IMR-90 (cell line): ENCODE results near the gene FOXP4. TPM values are rescaled to one million over a fixed set of nuclear protein-coding genes. Genes with fewer than 3 reads are reported as not detected.

ENCODE experiments used
- ATAC-seq: fragments of 200-7000 bp; cut with Tn5 transposase; 2 replicates; pipeline ENCODE4 v1.9.1; 2020; ENCODE audit warnings: low read depth, mild to moderate bottlenecking, moderate library complexity
- BruUV-seq: library from RNA; stranded (reverse); fragments of 400-500 nt; replicated peaks from 2 replicates; lab custom pipeline; 2021; lab: Mats Ljungman, UMichigan
- CTCF ChIA-PET: fragments of 300-600 bp; formaldehyde crosslinking; extraction: SDS; loops from one replicate; lab custom pipeline; 2021; ENCODE audit warnings: antibody characterized with exemption; lab: Yijun Ruan, JAX
- POLR2A ChIA-PET: fragments of 300-600 bp; sonication (Branson Sonifier 250); formaldehyde crosslinking; loops from one replicate; lab custom pipeline; 2022; ENCODE audit warnings: antibody characterized with exemption; ENCODE audit not compliant: unreplicated experiment; lab: Charles Lee
- DNase-seq: peaks from one replicate; pipeline ENCODE4 v3.0.0; 2013
- H2AFZ ChIP-seq: replicated peaks from 2 replicates; pipeline ENCODE3; 2013; ENCODE audit warnings: low read length, mild to moderate bottlenecking; ENCODE audit not compliant: poor library complexity
- H2AK5ac ChIP-seq: 2 replicates; pipeline ENCODE4 v1.6.1; 2013; ENCODE audit warnings: low read depth, low read length, inconsistent platforms
- H2AK9ac ChIP-seq: replicated peaks from 2 replicates; pipeline ENCODE3; 2013; ENCODE audit warnings: mild to moderate bottlenecking, low read depth, low read length, moderate library complexity; ENCODE audit not compliant: poor library complexity
- H2BK120ac ChIP-seq: 2 replicates; pipeline ENCODE4 v1.6.1; 2013; ENCODE audit warnings: low read depth, low read length, inconsistent platforms
- H2BK15ac ChIP-seq: 3 replicates; pipeline ENCODE4 v1.6.1; 2013; ENCODE audit warnings: low read depth, low read length, inconsistent platforms
- H2BK20ac ChIP-seq: 2 replicates; pipeline ENCODE4 v1.6.1; 2013; ENCODE audit warnings: low read depth, mild to moderate bottlenecking, inconsistent platforms, low read length, moderate library complexity
- H2BK5ac ChIP-seq: 2 replicates; pipeline ENCODE4 v1.6.1; 2013; ENCODE audit warnings: mild to moderate bottlenecking, low read depth, low read length, inconsistent platforms; ENCODE audit not compliant: poor library complexity, severe bottlenecking
- H3K14ac ChIP-seq: replicated peaks from 2 replicates; pipeline ENCODE4 v1.6.1; 2013; ENCODE audit warnings: low read depth, low read length, inconsistent platforms
- H3K18ac ChIP-seq: 2 replicates; pipeline ENCODE4 v1.6.1; 2013; ENCODE audit warnings: low read depth, low read length, control low read depth
- H3K23ac ChIP-seq: 2 replicates; pipeline ENCODE4 v1.6.1; 2013; ENCODE audit warnings: low read depth, low read length, inconsistent platforms
- H3K27ac ChIP-seq: 2 replicates; pipeline ENCODE4 v1.5.1; 2013; ENCODE audit warnings: mild to moderate bottlenecking, control low read depth, low read length; ENCODE audit not compliant: insufficient read depth
- H3K27me3 ChIP-seq: 2 replicates; pipeline ENCODE4 v1.6.1; 2013; ENCODE audit warnings: low read length; ENCODE audit not compliant: control insufficient read depth, insufficient read depth
- H3K36me3 ChIP-seq: 2 replicates; pipeline ENCODE4 v1.6.1; 2013; ENCODE audit warnings: low read length, mixed read lengths; ENCODE audit not compliant: control insufficient read depth, insufficient read depth
- H3K4ac ChIP-seq: 2 replicates; pipeline ENCODE4 v1.6.1; 2013; ENCODE audit warnings: low read depth, low read length, inconsistent platforms
- H3K4me1 ChIP-seq: 2 replicates; pipeline ENCODE4 v1.6.1; 2013; ENCODE audit warnings: low read length, mixed read lengths; ENCODE audit not compliant: control insufficient read depth, insufficient read depth
- H3K4me2 ChIP-seq: 2 replicates; pipeline ENCODE4 v1.6.1; 2013; ENCODE audit warnings: low read depth, mild to moderate bottlenecking, control low read depth, low read length, moderate library complexity
- H3K4me3 ChIP-seq: 2 replicates; pipeline ENCODE4 v1.5.1; 2013; ENCODE audit warnings: low read depth, mild to moderate bottlenecking, control low read depth, low read length, moderate library complexity; ENCODE audit not compliant: insufficient read depth
- H3K56ac ChIP-seq: 2 replicates; pipeline ENCODE4 v1.6.1; 2013; ENCODE audit warnings: low read length, inconsistent platforms; ENCODE audit not compliant: insufficient read depth; ENCODE audit errors: extremely low read depth
- H3K79me1 ChIP-seq, 2 experiments: 2 replicates each; pipeline ENCODE4 v1.6.1; 2013; ENCODE audit warnings: low read length in 2 of 2, inconsistent platforms in 1 of 2, low read depth in 1 of 2
- H3K9ac ChIP-seq: 2 replicates; pipeline ENCODE4 v1.6.1; 2013; ENCODE audit warnings: low read depth, low read length, control low read depth
- H3K9me1 ChIP-seq: 2 replicates; pipeline ENCODE4 v1.6.1; 2013; ENCODE audit warnings: low read length, inconsistent platforms; ENCODE audit not compliant: insufficient read depth
- H3K9me3 ChIP-seq: 2 replicates; pipeline ENCODE4 v1.6.1; 2013; ENCODE audit warnings: low read length; ENCODE audit not compliant: control insufficient read depth, insufficient read depth
- H4K20me1 ChIP-seq: 2 replicates; pipeline ENCODE4 v1.6.1; 2013; ENCODE audit warnings: low read length, inconsistent platforms; ENCODE audit not compliant: insufficient read depth
- H4K5ac ChIP-seq: 2 replicates; pipeline ENCODE4 v1.6.1; 2013; ENCODE audit warnings: mild to moderate bottlenecking, low read depth, low read length, control low read depth
- H4K8ac ChIP-seq, 2 experiments: 2 replicates each; pipeline ENCODE4 v1.6.1; 2013; ENCODE audit warnings: low read depth in 2 of 2, low read length in 2 of 2, control low read depth in 1 of 2, inconsistent platforms in 1 of 2
- H4K91ac ChIP-seq: 2 replicates; pipeline ENCODE4 v1.6.1; 2013; ENCODE audit warnings: low read depth, low read length, inconsistent platforms; ENCODE audit not compliant: insufficient read depth
- BHLHE40 ChIP-seq: fragments of 150-350 bp; IDR thresholded peaks from 2 replicates; pipeline ENCODE4 v1.6.1; 2016; ENCODE audit warnings: mild to moderate bottlenecking, low read depth, low read length
- CEBPB ChIP-seq: IDR thresholded peaks from 2 replicates; pipeline ENCODE4 v1.6.1; 2012; ENCODE audit warnings: low read depth, low read length, improper control_type of control experiment
- CHD1 ChIP-seq: IDR thresholded peaks from 2 replicates; pipeline ENCODE4 v1.6.1; 2012; ENCODE audit warnings: low read depth, low read length, improper control_type of control experiment
- FOS ChIP-seq: fragments of 150-350 bp; IDR thresholded peaks from 2 replicates; pipeline ENCODE4 v1.6.1; 2016; ENCODE audit warnings: low read depth, low read length
- MAZ ChIP-seq: IDR thresholded peaks from 2 replicates; pipeline ENCODE4 v1.6.1; 2012; ENCODE audit warnings: low read depth, mild to moderate bottlenecking, low read length, improper control_type of control experiment, moderate library complexity, borderline replicate concordance
- MXI1 ChIP-seq: IDR thresholded peaks from 2 replicates; pipeline ENCODE4 v1.6.1; 2012; ENCODE audit warnings: low read depth, mild to moderate bottlenecking, low read length, moderate library complexity, borderline replicate concordance
- NFE2L2 ChIP-seq: fragments of 150-350 bp; IDR thresholded peaks from 2 replicates; pipeline ENCODE4 v1.6.1; 2016; ENCODE audit warnings: low read depth, mild to moderate bottlenecking, low read length
- POLR2A ChIP-seq: IDR thresholded peaks from 2 replicates; pipeline ENCODE4 v1.6.1; 2012; ENCODE audit warnings: mild to moderate bottlenecking, low read depth, low read length
- RAD21 ChIP-seq: IDR thresholded peaks from 2 replicates; pipeline ENCODE4 v1.6.1; 2012; ENCODE audit warnings: low read length, improper control_type of control experiment
- RCOR1 ChIP-seq: IDR thresholded peaks from 2 replicates; pipeline ENCODE4 v1.6.1; 2012; ENCODE audit warnings: mild to moderate bottlenecking, low read length, improper control_type of control experiment; ENCODE audit not compliant: insufficient replicate concordance
- RFX5 ChIP-seq: IDR thresholded peaks from 2 replicates; pipeline ENCODE4 v1.8.0; 2012; ENCODE audit warnings: low read depth, mild to moderate bottlenecking, low read length, moderate library complexity
- SMC3 ChIP-seq: fragments of 150-350 bp; IDR thresholded peaks from 2 replicates; pipeline ENCODE4 v1.6.1; 2016; ENCODE audit warnings: low read depth, mild to moderate bottlenecking, antibody characterized with exemption, low read length, moderate library complexity
- WGBS, 2 experiments: methylation state at CpG; one replicate each; pipeline versions ENCODE4 v1.1.5 to v1.1.7; 2013; ENCODE audit warnings: missing lambda C conversion rate in 2 of 2; ENCODE audit not compliant: insufficient read length in 1 of 2; ENCODE audit errors: extremely low coverage in 2 of 2; 5-methylcytosine and 5-hydroxymethylcytosine counted together
- dilution Hi-C: fragments of 300-500 bp; cut with HindIII; formaldehyde crosslinking; loops from one replicate; pipeline ENCODE4 v1.14.3; 2018; ENCODE audit warnings: low sequenced_read_pairs; ENCODE audit not compliant: unreplicated experiment
- in situ Hi-C: fragments of 300-500 bp; cut with MboI; formaldehyde crosslinking; loops from 3 replicates; pipeline ENCODE4 v1.14.3; 2019; ENCODE audit warnings: low sequenced_read_pairs, inconsistent platforms, mixed read lengths
- intact Hi-C: fragments of 100-400 bp; cut with micrococcal nuclease; formaldehyde crosslinking; loops from 2 replicates; pipeline ENCODE4 v1.10.0; 2022
- polyA plus RNA-seq, 3 experiments: library from polyadenylated mRNA; depleted of rRNA; stranded (reverse); fragments of >200 nt; gene quantifications; 2 replicates each; pipeline ENCODE4 v1.2.3, GENCODE V29; 2012; ENCODE audit warnings: low replicate concordance in 1 of 3
- total RNA-seq: library from RNA; depleted of rRNA; stranded (reverse); fragments of >200 nt; gene quantifications from 2 replicates; pipeline ENCODE4 v1.2.3, GENCODE V29; 2012
- TF ChIP-seq, protein P1 (sequence below): conservative IDR thresholded peaks from 2 replicates; pipeline ENCODE4 v1.5.1; 2012; ENCODE audit warnings: mild to moderate bottlenecking, low read depth, low read length, improper control_type of control experiment

Gene FOXP4
- total and polyA plus RNA-seq, 2 of the 4 experiments (the other 2 are of a cell fraction) = 0.72 to 9.5 TPM

GRCh38 chr6:41528409-41528963 lies 17.7 kb upstream of the FOXP4 start:
- H3K56ac ChIP-seq = no peak overlapping the region
- TF ChIP-seq FOS = no peak
- no peak for TF ChIP-seq RAD21
- no peak for TF ChIP-seq RFX5
- TF ChIP-seq SMC3 = no peak
- TF ChIP-seq CHD1 = no peak
- no peak for TF ChIP-seq BHLHE40
- TF ChIP-seq POLR2A = no peak
- no peak for TF ChIP-seq RCOR1
- no peak for TF ChIP-seq MXI1
- TF ChIP-seq, protein P1, sequence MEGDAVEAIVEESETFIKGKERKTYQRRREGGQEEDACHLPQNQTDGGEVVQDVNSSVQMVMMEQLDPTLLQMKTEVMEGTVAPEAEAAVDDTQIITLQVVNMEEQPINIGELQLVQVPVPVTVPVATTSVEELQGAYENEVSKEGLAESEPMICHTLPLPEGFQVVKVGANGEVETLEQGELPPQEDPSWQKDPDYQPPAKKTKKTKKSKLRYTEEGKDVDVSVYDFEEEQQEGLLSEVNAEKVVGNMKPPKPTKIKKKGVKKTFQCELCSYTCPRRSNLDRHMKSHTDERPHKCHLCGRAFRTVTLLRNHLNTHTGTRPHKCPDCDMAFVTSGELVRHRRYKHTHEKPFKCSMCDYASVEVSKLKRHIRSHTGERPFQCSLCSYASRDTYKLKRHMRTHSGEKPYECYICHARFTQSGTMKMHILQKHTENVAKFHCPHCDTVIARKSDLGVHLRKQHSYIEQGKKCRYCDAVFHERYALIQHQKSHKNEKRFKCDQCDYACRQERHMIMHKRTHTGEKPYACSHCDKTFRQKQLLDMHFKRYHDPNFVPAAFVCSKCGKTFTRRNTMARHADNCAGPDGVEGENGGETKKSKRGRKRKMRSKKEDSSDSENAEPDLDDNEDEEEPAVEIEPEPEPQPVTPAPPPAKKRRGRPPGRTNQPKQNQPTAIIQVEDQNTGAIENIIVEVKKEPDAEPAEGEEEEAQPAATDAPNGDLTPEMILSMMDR = no peak
- TF ChIP-seq NFE2L2 = no peak
- no peak for TF ChIP-seq CEBPB
- no peak for TF ChIP-seq MAZ
- no peak overlapping the region for H3K9ac ChIP-seq
- H3K4ac ChIP-seq = no peak overlapping the region
- no peaks in the 10 kb centered on the region for H3K36me3 ChIP-seq
- no peak overlapping the region for H4K5ac ChIP-seq
- H3K4me1 ChIP-seq = peaks cover 6% of the 10 kb centered on the region; the same call in 1 of the 2 replicates
- H4K8ac ChIP-seq = no peak overlapping the region
- no peak for DNase-seq
- no peak overlapping the region for H3K18ac ChIP-seq
- no peak for ATAC-seq
- dilution Hi-C loops (no loop called here), in situ Hi-C loops (no loop called here), intact Hi-C loops (no loop called here)
- no peak overlapping the region for H3K27ac ChIP-seq
- CTCF ChIA-PET = no interaction called here
- no peaks in the 10 kb centered on the region for H3K9me3 ChIP-seq
- no peak overlapping the region for H3K14ac ChIP-seq
- no peaks in the 10 kb centered on the region for H3K79me1 ChIP-seq
- POLR2A ChIA-PET = no interaction called here
- H2BK15ac ChIP-seq = no peak overlapping the region
- H2BK20ac ChIP-seq = no peak overlapping the region
- H2AFZ ChIP-seq = no peak overlapping the region
- no peak overlapping the region for H2AK5ac ChIP-seq
- H2BK120ac ChIP-seq = no peak overlapping the region
- H3K23ac ChIP-seq = no peak overlapping the region
- H4K91ac ChIP-seq = no peak overlapping the region
- H3K27me3 ChIP-seq = peaks cover 63% of the 10 kb centered on the region
- no peaks in the 10 kb centered on the region for H3K9me1 ChIP-seq
- H2AK9ac ChIP-seq = no peak overlapping the region
- no peak overlapping the region for H2BK5ac ChIP-seq
- H3K4me3 ChIP-seq = no peak overlapping the region
- H4K20me1 ChIP-seq = no peaks in the 10 kb centered on the region; the same call in 1 of the 2 replicates
- no TSS peak for BruUV-seq
- WGBS, 2 experiments = 44% methylated on average over 2 of the region's 11 CpGs; no CpG with 5 or more reads in 1 of the 2 experiments
- H3K4me2 ChIP-seq = no peak overlapping the region
